Limb (tissue), 2 donors: Measurements from ENCODE around the gene DOCK3.
"Not testable (repeated sequence)": the region's sequence is repeated elsewhere in the genome, so short reads cannot be mapped to it uniquely, and the experiment has no call there.

ENCODE experiments used
- DNase-seq, 2 donors: peaks; one replicate each; pipeline ENCODE4 v3.0.0-alpha.2; 2016; ENCODE audit errors: extremely low spot score in 2 of 2

DOCK3 gene

DNA sequence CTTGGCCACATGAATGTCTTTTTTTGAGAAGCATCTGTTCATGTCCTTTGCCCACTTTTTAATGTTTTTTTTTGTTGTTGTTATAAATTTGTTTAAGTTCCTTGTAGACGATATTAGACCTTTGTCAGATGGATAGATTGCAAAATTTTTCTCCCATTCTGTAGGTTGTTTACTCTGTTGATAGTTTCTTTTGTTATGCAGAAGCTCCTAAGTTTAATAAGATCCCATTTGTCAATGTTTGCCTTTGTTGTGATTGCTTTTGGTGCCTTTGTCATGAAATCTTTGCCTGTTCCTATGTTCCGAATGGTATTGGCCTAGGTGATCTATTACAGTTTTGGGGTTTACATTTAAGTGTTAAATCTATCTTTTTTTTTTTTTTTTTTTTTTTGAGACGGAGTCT, 116.2 kb downstream of the DOCK3 start:
- not testable (repeated sequence) for DNase-seq

DNA sequence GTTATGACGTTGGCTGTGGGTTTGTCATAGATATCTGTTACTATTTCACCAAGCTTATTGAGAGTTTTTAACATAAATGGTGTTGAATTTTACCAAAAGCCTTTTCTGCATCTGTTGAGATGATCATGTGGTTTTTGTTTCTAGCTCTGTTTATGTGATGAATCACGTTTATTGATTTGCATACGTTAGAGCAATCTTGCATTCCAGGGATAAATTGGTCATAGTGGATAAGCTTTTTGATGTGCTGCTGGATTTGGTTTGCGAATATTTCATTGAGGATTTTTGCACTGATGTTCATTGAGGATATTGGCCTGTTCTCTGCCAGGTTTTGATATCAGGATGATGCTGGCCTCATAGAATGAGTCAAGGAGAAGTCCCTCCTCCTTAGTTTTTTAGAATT, 117.8 kb downstream of the DOCK3 start:
- no peak for DNase-seq

DNA sequence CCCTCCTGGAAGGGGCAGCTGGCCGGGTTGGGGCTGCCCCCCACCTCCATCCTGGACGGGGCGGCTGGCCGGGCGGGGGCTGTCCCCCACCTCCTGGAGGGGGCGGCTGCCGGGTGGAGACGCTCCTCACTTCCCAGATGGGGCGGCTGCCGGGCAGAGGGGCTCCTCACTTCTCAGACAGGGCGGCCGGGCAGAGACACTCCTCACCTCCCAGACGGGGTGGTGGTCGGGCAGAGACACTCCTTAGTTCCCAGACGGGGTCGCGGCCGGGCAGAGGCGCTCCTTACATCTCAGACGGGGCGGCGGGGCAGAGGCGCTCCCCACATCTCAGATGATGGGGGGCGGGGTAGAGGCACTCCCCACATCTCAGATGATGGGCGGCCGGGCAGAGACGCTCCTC, 129.1 kb downstream of the DOCK3 start:
- DNase-seq: not testable (repeated sequence)

DNA sequence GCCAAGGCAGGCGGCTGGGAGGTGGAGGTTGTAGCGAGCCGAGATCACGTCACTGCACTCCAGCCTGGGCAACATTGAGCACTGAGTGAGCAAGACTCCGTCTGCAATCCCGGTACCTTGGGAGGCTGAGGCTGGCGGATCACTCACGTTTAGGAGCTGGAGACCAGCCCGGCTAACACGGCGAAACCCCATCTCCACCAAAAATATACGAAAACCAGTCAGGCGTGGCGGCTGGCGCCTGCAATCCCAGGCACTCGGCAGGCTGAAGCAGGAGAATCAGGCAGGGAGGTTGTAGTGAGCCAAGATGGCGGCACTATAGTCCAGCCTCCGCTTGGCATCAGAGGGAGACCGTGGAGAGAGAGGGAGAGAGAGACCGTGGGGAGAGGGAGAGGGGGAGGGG, 129.6 kb downstream of the DOCK3 start:
- not testable (repeated sequence) for DNase-seq

DNA sequence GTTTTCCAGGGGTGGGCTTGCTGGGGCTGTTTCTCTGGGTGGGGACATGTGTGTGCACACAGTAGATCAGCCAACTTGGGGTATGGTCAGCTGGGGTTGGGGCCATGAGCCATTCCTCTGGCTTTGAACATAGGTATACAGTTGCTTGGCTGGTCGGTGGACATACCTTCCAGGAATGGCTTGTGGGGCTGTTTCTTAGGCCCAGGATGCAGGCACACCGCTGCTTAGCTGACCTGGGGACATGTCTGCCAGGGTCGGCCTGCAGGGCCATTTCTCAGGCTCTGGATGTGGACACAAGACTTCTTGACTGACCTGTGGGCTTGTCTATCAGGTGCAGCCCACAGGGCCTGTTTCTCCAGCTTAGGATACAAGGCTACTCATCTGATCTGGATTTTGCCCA, 130.6 kb downstream of the DOCK3 start:
- no peak for DNase-seq

DNA sequence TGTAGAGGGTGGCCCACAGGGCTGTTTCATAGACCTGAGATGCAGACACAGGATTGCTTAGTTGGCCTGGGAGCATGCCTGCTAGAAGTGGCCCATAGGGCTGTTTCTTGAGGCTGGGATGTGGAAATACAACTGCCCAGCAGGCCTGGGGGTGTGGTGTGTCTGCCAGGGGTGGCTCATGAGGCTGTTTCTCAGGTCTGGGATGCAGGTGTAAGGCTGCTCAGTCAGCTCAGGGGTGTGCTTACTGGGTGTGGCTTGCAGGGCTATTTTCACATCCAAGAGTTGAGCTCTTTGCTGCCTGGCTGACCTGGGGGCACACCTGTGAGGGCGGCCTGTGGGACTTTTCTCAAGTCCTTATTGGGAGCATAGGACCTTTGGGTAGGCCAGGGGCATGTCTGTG, 131.3 kb downstream of the DOCK3 start:
- no peak for DNase-seq

DNA sequence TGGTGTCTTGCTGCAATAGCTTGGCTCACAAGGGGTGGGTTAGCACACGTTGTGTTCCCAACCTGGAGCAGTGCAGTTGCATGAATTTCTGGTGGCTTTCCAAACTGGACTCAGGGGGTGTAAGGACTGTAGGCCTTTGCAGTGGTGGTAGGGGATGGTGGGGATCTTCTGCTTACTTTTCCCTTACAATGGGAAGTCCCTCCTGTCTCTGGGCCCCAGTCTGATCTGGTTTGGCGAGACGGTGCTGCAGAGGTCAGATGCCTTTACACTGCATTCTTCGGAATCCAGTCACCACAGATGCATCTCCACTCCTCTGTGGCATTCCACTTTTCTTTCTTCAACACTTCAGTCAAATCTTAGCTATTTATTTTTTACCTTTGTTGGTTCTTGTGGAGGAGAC, 132.1 kb downstream of the DOCK3 start:
- no peak for DNase-seq

DNA sequence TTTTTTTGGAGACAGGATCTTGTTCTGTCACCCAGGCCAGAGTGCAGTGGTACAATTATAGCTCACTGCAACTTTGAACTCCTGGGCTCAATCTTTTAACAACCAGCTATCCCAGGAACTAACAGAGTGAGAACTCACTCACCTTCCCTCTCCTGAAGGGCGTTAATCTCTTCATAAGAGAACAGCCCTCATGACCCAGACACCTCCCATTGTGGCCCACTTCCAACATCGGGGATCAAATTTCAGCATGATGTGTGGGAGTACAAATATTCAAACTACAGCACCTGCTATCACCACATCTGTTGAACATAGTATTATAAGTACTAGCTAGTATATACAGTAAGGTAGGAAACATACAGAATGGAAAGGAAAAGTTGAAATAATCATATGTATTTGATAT, 132.5 kb downstream of the DOCK3 start:
- DNase-seq: no peak

DNA sequence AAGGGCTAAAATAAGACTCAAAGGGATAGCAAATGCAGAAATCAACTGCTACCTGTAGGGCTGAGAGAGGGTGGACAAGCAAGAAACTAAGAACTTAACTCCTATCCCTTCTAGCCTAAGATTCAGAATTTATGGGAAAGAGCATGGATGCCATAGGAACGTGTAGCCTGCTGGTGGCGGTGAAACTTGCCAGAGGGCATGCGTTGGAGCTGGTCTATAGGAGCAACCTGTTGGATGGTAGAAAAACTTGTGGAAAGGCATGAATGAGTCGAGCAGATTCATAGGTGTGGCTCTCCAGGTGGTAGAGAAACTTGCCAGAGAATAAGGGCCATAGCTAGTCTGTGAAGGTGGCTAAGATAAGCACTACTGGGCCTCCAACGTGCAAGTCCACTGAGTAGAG, 137.2 kb downstream of the DOCK3 start:
- DNase-seq: no peak

DNA sequence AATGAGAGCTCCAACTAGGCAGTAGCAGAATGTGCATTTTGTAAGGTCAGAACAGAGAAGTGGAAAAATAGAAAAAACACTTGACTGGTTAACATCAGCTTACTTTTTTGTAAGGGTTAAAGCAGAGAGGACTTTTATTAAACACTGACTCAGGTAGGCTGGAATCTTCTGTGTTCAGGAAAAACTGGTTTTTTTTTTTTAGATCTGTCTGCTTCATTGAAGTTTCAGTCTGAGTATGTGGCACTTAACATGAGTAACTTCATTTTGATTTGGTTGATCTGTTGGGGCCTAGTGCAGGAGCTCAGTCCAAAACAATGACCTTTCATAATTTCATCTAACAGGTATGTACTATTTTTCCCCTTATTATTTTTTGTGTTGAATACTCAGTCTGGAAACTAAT, 141.1 kb downstream of the DOCK3 start:
- DNase-seq: no peak

DNA sequence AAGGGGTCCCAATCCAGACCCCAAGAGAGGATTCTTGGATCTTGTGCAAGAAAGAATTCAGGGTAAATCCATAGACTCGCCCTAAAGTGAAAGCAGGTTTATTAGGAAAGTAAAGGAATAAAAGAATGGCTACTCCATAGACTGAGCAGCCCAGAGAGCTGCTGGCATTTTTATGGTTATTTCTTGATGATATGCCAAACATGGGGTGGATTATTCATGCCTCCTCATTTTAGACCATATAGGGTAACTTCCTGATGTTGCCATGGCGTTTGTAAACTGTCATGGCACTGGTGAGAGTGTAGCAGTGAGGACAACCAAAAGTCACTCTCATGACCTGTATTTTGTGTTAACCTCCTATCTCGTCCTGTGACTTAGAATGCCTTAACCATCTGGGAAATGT, 142.2 kb downstream of the DOCK3 start:
- no peak for DNase-seq

DNA sequence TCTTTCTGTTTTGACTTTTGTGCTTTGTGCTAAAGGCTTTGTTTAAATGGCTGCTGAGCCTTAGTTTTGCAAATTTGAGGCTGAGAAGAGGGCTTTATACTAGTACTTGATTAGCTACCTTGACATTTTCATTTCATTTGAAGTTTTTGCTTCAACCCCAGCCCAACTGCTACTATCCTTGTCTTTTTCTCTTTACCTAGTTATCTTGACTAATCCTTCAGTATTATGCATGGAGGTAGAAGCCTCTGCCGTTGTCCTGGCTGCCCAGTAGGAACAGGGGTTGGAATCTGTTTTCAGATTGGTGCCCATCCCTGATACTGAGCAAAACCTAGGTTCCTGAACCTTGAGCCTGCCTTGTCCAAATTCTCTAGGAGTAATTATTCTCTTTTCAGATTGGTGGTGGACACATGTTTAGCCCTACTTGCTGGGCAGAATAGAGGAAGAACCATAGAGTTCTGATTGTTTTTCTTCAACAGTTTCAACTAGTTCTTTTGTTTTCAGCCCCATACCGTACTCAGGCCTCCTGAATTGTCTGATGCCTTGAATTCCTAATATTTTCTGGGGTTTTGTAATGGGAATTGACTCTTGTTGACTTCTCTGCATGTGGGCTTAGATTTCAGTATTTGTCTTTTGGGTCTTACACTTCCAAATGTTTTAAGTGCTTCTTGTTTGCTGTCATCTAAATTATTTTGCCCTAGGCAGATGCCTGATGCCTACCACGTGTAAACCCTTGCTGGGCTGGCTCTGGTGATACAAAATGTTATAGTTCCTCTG, 143.2 kb downstream of the DOCK3 start:
- DNase-seq: no peak

DNA sequence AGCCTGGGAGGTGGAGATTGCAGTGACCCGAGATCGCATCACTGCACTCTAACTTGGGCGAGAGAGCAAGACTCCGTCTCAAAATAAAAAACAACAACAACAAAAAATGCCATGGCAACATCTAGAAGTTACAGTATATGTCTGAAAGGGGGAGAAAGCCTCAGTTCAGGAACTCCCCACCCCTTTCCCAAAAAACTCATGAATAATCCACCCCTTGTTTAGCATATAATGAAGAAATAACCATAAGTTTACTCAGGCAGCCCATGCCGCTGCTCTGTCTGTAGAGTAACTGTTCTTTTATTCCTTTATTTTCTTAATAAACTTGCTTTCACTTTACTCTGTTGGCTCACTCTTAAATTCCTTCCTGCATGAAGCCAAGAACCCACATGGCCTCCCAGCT, 145.2 kb downstream of the DOCK3 start:
- no peak for DNase-seq

DNA sequence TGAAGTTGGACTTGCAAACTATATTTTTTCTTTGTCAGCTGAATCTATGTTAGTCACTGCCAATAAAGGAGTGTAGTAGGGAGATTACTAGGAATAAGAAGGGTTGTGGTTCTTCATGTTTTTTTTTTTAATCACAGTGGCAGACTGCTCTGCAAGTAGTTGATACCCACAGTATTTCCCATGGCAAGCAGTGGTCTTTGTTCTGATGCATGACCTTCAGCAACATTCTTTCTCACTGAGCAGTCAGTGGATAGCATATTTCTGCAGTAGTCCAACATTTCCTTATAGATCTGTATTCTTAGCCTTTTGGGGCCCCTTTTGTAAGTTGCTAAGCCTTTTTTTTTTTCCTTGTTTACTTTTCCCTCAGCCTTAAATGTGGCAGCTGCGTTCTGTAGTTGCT, 151.1 kb downstream of the DOCK3 start:
- DNase-seq: no peak

DNA sequence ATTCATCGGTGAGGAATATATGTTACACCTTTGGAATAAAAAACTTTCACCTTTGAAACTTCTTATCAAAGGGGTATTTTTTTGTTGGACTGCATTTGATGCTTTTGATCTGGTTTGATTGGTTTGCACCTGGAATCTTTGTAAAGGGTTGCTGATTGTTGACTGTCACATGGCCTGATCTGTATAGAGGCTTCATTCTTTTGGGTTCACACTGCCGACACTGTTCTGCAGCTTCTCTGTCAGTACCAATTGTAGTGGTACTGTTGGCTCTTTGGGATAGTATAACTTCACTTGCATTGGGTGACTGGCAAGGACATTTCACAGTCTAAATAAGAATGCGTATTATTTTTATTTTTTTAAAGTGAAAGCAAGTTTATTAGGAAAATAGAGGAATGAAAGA, 155.7 kb downstream of the DOCK3 start:
- no peak for DNase-seq

DNA sequence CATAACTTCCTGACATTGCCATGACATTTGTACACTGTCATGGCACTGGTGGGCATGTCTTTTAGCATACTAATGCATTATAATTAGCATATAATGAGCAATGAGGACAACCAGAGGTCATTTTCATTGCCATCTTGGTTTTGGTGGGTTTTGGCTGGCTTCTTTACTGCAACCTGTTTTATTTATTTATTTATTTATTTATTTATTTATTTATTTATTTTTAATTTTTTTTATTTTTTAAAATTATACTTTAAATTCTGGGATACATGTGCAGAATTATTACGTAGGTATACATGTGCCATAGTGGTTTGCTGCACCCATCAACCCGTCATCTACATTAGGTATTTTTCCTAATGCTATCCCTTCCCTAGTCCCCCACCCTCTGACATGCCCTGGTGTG, 156.3 kb downstream of the DOCK3 start:
- not testable (repeated sequence) for DNase-seq

DNA sequence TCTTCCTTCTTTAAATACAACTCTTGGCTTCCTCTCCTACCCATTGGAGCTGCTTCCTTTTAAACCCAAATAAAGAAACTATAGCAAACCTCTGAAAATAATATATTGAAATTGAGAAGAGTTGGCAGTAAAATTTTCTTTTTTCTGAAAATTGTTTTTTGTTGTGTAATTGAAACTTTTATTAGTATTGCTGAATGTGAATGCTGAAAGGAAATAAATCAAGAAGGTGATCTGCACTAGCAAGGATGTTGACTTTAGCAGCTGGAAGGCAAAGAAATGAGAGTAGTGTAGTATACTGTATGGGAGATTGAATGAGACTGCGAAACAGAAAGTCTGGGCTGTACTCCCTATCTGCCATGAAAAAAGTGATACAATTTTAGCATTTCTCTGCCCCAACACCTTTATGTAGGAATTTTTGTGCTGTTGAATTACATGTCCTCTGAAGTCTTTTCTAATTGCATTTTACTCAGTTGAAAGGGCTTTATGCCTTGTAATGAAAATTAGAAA, 166.3 kb downstream of the DOCK3 start:
- DNase-seq: no peak

DNA sequence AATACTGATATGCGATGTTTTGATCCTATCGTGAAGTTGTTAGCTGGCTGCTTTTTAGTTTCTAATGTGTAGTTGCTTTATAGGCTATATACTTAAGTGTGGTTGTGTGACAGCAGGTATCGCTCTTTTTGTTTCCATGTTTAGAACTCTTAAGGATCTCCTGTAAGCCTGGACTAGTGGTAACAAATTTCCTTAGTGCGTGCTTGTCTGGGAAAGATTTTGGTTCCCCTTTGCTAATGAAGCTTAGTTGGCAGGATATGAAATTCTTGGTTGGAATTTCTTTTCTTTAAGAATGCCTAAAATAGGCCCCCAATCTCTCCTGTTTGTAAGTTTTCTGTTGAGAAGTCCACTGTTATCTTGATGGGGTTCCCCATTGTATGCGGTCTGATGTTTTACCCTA, 173.6 kb downstream of the DOCK3 start:
- no peak for DNase-seq

DNA sequence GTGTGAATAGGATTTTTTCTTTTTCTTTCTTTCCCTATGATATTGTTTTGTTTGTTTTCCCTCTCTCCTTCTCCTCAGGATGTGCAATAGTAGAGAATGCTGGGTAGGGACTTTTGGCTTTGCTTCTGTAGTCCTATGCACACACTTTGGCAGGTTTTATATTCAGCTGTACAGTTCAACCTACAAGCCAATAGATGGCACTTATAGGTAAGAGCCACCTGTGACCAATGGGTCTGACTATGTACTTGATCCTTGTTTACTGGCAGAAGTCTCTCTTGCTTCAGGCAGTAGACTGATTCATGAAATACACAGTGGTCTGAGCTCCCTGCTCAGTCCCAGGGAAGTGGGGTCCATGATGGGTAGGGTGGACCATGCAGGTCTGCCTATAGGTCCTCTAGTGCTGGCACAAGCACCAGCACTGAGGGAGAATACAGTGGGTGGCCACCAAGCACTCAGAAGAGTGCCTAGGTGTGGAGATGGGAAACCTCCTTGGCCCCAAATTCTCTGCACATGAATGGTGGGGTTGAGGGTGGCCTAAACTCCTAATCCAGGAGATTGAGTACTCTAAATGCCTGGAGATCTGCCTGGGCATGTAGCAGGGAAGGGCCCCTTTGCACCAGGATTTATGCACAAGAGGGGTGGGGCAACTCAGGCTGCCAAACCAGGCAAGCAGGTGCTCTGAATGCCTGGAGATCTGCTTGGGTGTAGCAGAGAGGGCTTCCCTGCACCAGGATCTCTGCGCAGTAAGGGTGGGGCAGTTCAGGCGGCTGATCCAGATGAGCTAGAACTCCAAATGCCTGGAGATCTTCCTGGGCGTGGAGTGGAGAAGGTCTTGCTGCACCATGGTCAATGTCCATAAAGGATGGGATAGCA, 176.1 kb downstream of the DOCK3 start:
- no peak for DNase-seq

DNA sequence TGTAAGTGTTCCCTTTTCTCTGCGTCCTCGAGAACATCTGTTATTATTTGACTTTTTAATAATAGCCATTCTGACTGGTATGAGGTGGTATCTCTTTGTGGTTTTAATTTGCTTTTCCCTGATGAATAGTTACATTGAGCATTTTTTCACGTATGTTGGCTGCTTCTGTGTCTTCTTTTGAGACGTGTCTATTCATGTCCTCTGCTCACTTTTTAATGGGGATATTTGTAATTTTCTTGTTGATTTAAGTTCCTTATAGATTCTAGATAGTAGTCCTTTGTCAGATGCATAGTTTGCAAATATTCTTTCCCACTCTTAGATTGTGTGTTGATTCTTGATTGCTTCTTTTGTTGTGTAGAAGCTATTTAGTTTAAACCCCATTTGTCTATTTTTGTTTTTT, 179.2 kb downstream of the DOCK3 start:
- DNase-seq: no peak

DNA sequence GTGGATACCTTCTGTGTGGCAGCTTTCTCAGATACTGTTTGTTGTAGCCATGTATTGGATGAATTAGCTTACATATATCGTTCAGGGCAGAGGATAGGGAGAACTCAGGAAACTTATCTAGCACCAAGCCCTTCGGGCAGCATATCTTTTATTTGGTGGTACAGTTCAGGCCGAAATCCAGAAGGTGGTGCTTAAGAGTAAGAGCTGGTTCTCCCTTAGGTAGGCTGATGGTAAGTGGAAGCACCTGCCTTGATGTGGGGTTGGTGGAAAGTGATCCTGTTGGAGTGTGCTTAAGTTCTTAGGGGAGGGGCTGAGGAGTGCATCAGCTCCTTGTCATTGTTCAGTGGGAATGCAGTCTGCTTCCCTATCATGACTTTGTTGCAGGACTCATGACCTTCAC, 187.5 kb downstream of the DOCK3 start:
- no peak for DNase-seq

DNA sequence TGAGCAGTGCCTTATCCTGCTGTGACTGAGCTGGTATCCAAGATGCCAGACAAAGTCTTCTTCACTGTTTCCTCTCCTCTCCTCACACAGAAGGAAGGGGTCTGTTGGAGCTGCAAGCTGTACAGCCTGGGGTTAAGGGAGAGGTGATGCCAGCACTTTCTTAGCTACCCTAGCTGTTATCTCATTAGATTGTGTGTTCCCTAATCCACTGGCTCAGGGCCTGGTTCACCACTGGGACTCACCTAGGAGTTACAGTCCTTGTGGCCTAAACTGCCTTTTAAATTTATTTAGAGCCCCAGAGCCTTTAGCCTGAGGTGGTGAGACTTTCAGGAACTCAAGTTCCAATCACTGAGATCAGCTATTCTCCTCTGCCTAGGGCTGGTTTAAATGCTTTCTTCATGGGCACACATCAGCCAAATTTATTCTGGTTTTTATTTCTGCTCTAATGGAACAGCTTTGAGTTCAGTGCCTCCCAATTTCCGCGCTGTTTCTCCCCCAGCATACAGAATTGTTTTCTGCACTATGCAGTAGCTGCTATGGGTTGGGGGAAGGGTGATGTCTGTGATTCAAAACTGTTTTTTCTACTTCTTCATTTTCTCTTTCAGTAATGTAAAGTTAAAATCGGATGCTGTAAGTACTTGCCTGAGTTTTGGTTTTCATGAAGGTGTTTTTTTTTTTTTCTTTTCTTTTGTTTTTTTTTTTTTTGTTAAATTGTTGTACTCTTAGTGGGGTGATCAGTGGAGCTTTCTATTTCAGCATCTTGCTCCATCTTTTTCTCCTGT, 198.8 kb downstream of the DOCK3 start:
- DNase-seq: no peak
